Left lung (tissue), 10 donors: Measurements from ENCODE around the gene MCCC1. TPM values are rescaled to one million over a fixed set of nuclear protein-coding genes. Genes with fewer than 3 reads are reported as not detected.
"Not testable (repeated sequence)": the region's sequence is repeated elsewhere in the genome, so short reads cannot be mapped to it uniquely, and the experiment has no call there.

Experiments
- ATAC-seq: fragments of 200-7000 bp; cut with Tn5 transposase; one replicate; pipeline ENCODE4 v1.9.1; 2020; ENCODE audit warnings: moderate library complexity
- DNase-seq, 4 donors: peaks; one replicate each; pipeline ENCODE4 v3.0.0-alpha.2; 2013 to 2020
- H3K27ac ChIP-seq, 2 donors: fragments of 200-600 bp; sonication (generic) in 1 of 2; one replicate each; pipeline versions ENCODE4 v1.5.0 to v1.8.0; 2020 to 2021
- H3K27me3 ChIP-seq, 2 donors: fragments of 200-600 bp; sonication (generic) in 1 of 2; one replicate each; pipeline versions ENCODE4 v1.5.0 to v1.8.0; 2020 to 2021
- H3K36me3 ChIP-seq, 2 donors: fragments of 200-600 bp; sonication (generic) in 1 of 2; one replicate each; pipeline versions ENCODE4 v1.5.0 to v1.8.0; 2020 to 2021
- H3K4me1 ChIP-seq, 2 donors: fragments of 200-600 bp; one replicate each; pipeline ENCODE4 v1.8.0; 2021
- H3K4me3 ChIP-seq, 2 donors: fragments of 200-600 bp; sonication (generic) in 1 of 2; one replicate each; pipeline versions ENCODE4 v1.5.0 to v1.8.0; 2020 to 2021; ENCODE audit warnings: mild to moderate bottlenecking in 1 of 2
- H3K9me3 ChIP-seq, 2 donors: fragments of 200-600 bp; sonication (generic) in 1 of 2; one replicate each; pipeline versions ENCODE4 v1.5.0 to v1.8.0; 2020 to 2021
- CTCF ChIP-seq, 2 donors: fragments of 200-600 bp; sonication (generic) in 1 of 2; IDR thresholded peaks; one replicate each; pipeline versions ENCODE4 v1.5.0 to v1.8.0; 2021; ENCODE audit warnings: antibody characterized with exemption in 2 of 2
- intact Hi-C, 2 donors: fragments of 100-400 bp; cut with DNase I; formaldehyde crosslinking; loops; one replicate each; pipeline versions ENCODE4 v1.11.2 to v1.14.2; 2022
- polyA plus RNA-seq, 6 donors: library from polyadenylated mRNA; unstranded; fragments of 120-200 nt; gene quantifications; one replicate each; pipeline ENCODE4 v1.2.1, GENCODE V29; 2013; ENCODE audit not compliant: insufficient read length in 6 of 6
- total RNA-seq, 2 donors: library from RNA; stranded (reverse); fragmentation: NEBNext Ultra II Directional; extraction: Animal tissue kit (Norgen Biotek cat#: 25700); gene quantifications; one replicate each; pipeline ENCODE4 v1.2.1, GENCODE V29; 2021
- donor health status: DM: no; HTN: yes; CAD: no.
- donor health status: DM: no; HTN: no; CAD: no.

The MCCC1 gene
- total and polyA plus RNA-seq, 8 donors: 45.4 to 61.8 (median 51.1) TPM

- peak in 3 of 4 donors; percentile 50 to 79 (median 56) for DNase-seq
- ATAC-seq: peak; percentile 72
- no peaks in the 10 kb centered on the region for H3K36me3 ChIP-seq
- no peaks in the 10 kb centered on the region for H3K9me3 ChIP-seq
- TF ChIP-seq CTCF (IDR thresholded peaks at IDR 0.05): no peak
- H3K4me3 ChIP-seq: no peak overlapping the region
- H3K27ac ChIP-seq: no peak overlapping the region
- intact Hi-C loops: no loop called here
- H3K4me1 ChIP-seq: peaks cover 0 to 7% of the 10 kb centered on the region in 2 donors
- peaks cover 0 to 39% of the 10 kb centered on the region in 2 donors for H3K27me3 ChIP-seq
Measured at GRCh38 chr3:183116025-183116614, 16.8 kb upstream of the MCCC1 start.

- Histone ChIP-seq H3K9me3 (no peaks in the 10 kb centered on the region), H3K27me3 (peaks cover 0 to 39% of the 10 kb centered on the region in 2 donors), H3K4me1 (peaks cover 0 to 7% of the 10 kb centered on the region in 2 donors), H3K4me3 (no peak overlapping the region), H3K36me3 (no peaks in the 10 kb centered on the region), H3K27ac (no peak overlapping the region)
- intact Hi-C loops: no loop called here
- no peak for TF ChIP-seq CTCF (IDR thresholded peaks at IDR 0.05)
- ATAC-seq: no peak
- no peak for DNase-seq
Measured at GRCh38 chr3:183114384-183115178, 15.3 kb upstream of the MCCC1 start.

GRCh38 chr3:183109847-183110246 is 10.6 kb upstream of the MCCC1 start:
- H3K4me3 ChIP-seq, H3K27me3 ChIP-seq, intact Hi-C loops, ATAC-seq, DNase-seq, H3K27ac ChIP-seq, H3K36me3 ChIP-seq, H3K9me3 ChIP-seq: not testable (repeated sequence)
- H3K4me1 ChIP-seq: peaks cover 0 to 11% of the 10 kb centered on the region in 2 donors

- H3K27ac ChIP-seq: no peak overlapping the region
- H3K36me3 ChIP-seq: no peaks in the 10 kb centered on the region
- intact Hi-C loops: no loop called here
- no peaks in the 10 kb centered on the region for H3K9me3 ChIP-seq
- ATAC-seq (peak; percentile 12), DNase-seq (no peak)
- peaks cover 0 to 9% of the 10 kb centered on the region in 2 donors for H3K4me1 ChIP-seq
- TF ChIP-seq CTCF (IDR thresholded peaks at IDR 0.05): no peak
- no peaks in the 10 kb centered on the region for H3K27me3 ChIP-seq
- no peak overlapping the region for H3K4me3 ChIP-seq
Measured at GRCh38 chr3:183108470-183108869, 9.2 kb upstream of the MCCC1 start.

DNA sequence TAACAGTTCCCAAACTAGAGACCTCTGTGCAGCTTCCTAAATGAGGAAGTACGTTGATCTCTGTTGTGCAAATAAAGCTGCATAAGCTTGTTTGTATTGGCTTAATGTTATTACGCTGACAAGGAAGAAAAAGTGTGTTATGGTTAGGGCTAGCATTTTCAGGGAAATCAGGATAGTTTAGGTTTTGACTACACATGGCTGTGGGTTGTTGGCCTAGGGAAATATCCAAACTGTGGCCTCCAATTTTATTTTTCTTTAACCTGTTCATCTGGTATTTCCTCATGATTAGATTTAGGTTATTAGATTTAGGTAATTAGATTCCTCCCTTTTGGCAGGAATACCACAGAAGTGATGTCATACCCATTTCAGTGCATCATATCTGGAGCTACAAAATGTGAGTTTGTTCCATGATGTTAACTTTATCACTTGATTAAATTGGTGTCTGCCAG is 8.7 kb upstream of the MCCC1 start:
- DNase-seq (no peak), ATAC-seq (peak; percentile 88)
- H3K9me3 ChIP-seq: no peaks in the 10 kb centered on the region
- no peaks in the 10 kb centered on the region for H3K27me3 ChIP-seq
- peak overlapping the region in 1 of 2 donors; percentile 20 for H3K27ac ChIP-seq
- H3K4me3 ChIP-seq: no peak overlapping the region
- no peak for TF ChIP-seq CTCF (IDR thresholded peaks at IDR 0.05)
- intact Hi-C loops: no loop called here
- H3K36me3 ChIP-seq: no peaks in the 10 kb centered on the region
- H3K4me1 ChIP-seq: peaks cover 0 to 8% of the 10 kb centered on the region in 2 donors

GRCh38 chr3:183107372-183107771 is 8.1 kb upstream of the MCCC1 start:
- ATAC-seq, H3K9me3 ChIP-seq, H3K4me3 ChIP-seq, H3K4me1 ChIP-seq, H3K27me3 ChIP-seq, H3K27ac ChIP-seq, DNase-seq, intact Hi-C loops, H3K36me3 ChIP-seq: not testable (repeated sequence)
